ENCODE results near the gene ZNF496. TPM values are rescaled to one million over a fixed set of nuclear protein-coding genes. Genes with fewer than 3 reads are reported as not detected.

ZNF496 gene
- total and polyA plus RNA-seq, 2 of the 13 experiments (the other 11 are each of a cell fraction or from before 2014, with no cell fraction given): 14.8 to 18.6 TPM

DNA sequence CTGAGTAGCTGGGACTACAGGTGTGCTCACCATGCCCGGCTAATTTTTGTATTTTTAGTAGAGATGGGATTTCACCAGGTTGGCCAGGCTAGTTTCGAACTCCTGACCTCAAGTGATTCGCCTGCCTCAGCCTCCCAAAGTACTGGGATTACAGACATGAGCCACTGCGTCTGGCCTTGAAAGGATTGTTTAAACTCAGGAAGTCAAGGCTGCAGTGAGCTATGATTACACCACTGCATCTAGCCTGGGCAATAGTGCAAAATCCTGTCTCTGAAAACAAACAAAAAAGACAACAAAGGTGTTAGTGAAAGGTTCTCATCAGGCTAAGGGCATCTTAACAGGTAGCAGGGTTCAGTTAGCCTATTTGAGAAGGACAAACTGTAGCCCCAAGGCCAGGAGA is 14.2 kb upstream of the ZNF496 start (continued):
- TF ChIP-seq PHF20 (CRISPR knock-in tag; IDR thresholded peaks at IDR 0.05) (no peak), ZBTB3 (CRISPR knock-in tag; IDR thresholded peaks at IDR 0.05; ENCODE audit: borderline replicate concordance, low read depth) (peak; percentile 57; the same call in 1 of the 2 replicates), TCF7L2 (IDR thresholded peaks at IDR 0.05; ENCODE audit: low read depth, low read length) (no peak), ZNF331 (CRISPR knock-in tag; IDR thresholded peaks at IDR 0.05) (no peak), SOX5 (CRISPR knock-in tag; IDR thresholded peaks at IDR 0.05; ENCODE audit: borderline replicate concordance) (peak; percentile 56), TARDBP (CRISPR knock-in tag; IDR thresholded peaks at IDR 0.05) (0 out of 2 replicates have a peak, but pooled peaks have one; percentile 16), ZMYM2 (CRISPR knock-in tag; IDR thresholded peaks at IDR 0.05) (peak; percentile 80), FOXP1 (IDR thresholded peaks at IDR 0.05) (0 out of 2 replicates have a peak, but pooled peaks have one; percentile 28), FOXP1 (CRISPR knock-in tag; IDR thresholded peaks at IDR 0.05) (peak; percentile 70), HNF4A (CRISPR knock-in tag; IDR thresholded peaks at IDR 0.05) (peak; percentile 59; the same call in 1 of the 2 replicates), TBX3 (IDR thresholded peaks at IDR 0.05; ENCODE audit: borderline replicate concordance) (peak; percentile 50; the same call in 1 of the 2 replicates), U2AF1 (optimal IDR thresholded peaks at IDR 0.05; ENCODE audit: low read depth, low read length) (no peak), CEBPG (CRISPR knock-in tag; IDR thresholded peaks at IDR 0.05) (peak; percentile 19), ZMYM3 (CRISPR knock-in tag; IDR thresholded peaks at IDR 0.05) (peak; percentile 83), TAF1 (CRISPR knock-in tag; IDR thresholded peaks at IDR 0.05) (no peak), SOX6 (IDR thresholded peaks at IDR 0.05) (no peak), SOX6 (CRISPR knock-in tag; IDR thresholded peaks at IDR 0.05) (peak; percentile 70), KDM2A (CRISPR knock-in tag; IDR thresholded peaks at IDR 0.05; ENCODE audit: borderline replicate concordance, low read depth) (0 out of 2 replicates have a peak, but pooled peaks have one; percentile 27), SOX13 (IDR thresholded peaks at IDR 0.05) (no peak), SOX13 (CRISPR knock-in tag; conservative IDR thresholded peaks at IDR 0.05 in 1 of 2, IDR thresholded peaks at IDR 0.05 in 1 of 2) (peak in 1 of 2 experiments; percentile 10; a peak in 1 of 4 replicates), POGZ (CRISPR knock-in tag; IDR thresholded peaks at IDR 0.05) (peak; percentile 24; the same call in 1 of the 2 replicates), GATAD2A (CRISPR knock-in tag; IDR thresholded peaks at IDR 0.05) (peak; percentile 48; the same call in 1 of the 2 replicates), RARA (CRISPR knock-in tag; IDR thresholded peaks at IDR 0.05) (peak; percentile 61), RXRA (CRISPR knock-in tag; IDR thresholded peaks at IDR 0.05) (peak; percentile 31; the same call in 1 of the 2 replicates), ZNF510 (CRISPR knock-in tag; IDR thresholded peaks at IDR 0.05; ENCODE audit: low read depth) (no peak), ETV5 (CRISPR knock-in tag; IDR thresholded peaks at IDR 0.05; ENCODE audit: borderline replicate concordance) (peak; percentile 40; the same call in 1 of the 2 replicates), CEBPB (IDR thresholded peaks at IDR 0.05; ENCODE audit: borderline replicate concordance, low read depth, low read length) (peak; percentile 33; the same call in 1 of the 2 replicates), ZNF501 (CRISPR knock-in tag; IDR thresholded peaks at IDR 0.05) (0 out of 2 replicates have a peak, but pooled peaks have one; percentile 23)
- TF ChIP-seq, protein P1, sequence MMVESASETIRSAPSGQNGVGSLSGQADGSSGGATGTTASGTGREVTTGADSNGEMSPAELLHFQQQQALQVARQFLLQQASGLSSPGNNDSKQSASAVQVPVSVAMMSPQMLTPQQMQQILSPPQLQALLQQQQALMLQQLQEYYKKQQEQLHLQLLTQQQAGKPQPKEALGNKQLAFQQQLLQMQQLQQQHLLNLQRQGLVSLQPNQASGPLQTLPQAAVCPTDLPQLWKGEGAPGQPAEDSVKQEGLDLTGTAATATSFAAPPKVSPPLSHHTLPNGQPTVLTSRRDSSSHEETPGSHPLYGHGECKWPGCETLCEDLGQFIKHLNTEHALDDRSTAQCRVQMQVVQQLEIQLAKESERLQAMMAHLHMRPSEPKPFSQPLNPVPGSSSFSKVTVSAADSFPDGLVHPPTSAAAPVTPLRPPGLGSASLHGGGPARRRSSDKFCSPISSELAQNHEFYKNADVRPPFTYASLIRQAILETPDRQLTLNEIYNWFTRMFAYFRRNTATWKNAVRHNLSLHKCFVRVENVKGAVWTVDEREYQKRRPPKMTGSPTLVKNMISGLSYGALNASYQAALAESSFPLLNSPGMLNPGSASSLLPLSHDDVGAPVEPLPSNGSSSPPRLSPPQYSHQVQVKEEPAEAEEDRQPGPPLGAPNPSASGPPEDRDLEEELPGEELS (CRISPR knock-in tag; IDR thresholded peaks at IDR 0.05): peak; percentile 69; the same call in 1 of the 2 replicates
- TF ChIP-seq, protein P2, sequence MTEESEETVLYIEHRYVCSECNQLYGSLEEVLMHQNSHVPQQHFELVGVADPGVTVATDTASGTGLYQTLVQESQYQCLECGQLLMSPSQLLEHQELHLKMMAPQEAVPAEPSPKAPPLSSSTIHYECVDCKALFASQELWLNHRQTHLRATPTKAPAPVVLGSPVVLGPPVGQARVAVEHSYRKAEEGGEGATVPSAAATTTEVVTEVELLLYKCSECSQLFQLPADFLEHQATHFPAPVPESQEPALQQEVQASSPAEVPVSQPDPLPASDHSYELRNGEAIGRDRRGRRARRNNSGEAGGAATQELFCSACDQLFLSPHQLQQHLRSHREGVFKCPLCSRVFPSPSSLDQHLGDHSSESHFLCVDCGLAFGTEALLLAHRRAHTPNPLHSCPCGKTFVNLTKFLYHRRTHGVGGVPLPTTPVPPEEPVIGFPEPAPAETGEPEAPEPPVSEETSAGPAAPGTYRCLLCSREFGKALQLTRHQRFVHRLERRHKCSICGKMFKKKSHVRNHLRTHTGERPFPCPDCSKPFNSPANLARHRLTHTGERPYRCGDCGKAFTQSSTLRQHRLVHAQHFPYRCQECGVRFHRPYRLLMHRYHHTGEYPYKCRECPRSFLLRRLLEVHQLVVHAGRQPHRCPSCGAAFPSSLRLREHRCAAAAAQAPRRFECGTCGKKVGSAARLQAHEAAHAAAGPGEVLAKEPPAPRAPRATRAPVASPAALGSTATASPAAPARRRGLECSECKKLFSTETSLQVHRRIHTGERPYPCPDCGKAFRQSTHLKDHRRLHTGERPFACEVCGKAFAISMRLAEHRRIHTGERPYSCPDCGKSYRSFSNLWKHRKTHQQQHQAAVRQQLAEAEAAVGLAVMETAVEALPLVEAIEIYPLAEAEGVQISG (CRISPR knock-in tag; IDR thresholded peaks at IDR 0.05): peak; percentile 35; the same call in 1 of the 2 replicates
